Stimulated activated CD4-positive, alpha-beta T cell treated with anti-CD3 and anti-CD28 coated beads, TNF-alpha, amount 100 ng/mL, for 1 hour (primary cell): ENCODE results near the gene IFITM1.
"Not testable (repeated sequence)": the region's sequence is repeated elsewhere in the genome, so short reads cannot be mapped to it uniquely, and the experiment has no call there.

Experiments
- DNase-seq, 3 donors: peaks; one replicate each; pipeline ENCODE4 v3.0.0-alpha.2; 2020; ENCODE audit warnings: low read depth in 3 of 3, low spot score in 1 of 3

IFITM1 gene

DNA sequence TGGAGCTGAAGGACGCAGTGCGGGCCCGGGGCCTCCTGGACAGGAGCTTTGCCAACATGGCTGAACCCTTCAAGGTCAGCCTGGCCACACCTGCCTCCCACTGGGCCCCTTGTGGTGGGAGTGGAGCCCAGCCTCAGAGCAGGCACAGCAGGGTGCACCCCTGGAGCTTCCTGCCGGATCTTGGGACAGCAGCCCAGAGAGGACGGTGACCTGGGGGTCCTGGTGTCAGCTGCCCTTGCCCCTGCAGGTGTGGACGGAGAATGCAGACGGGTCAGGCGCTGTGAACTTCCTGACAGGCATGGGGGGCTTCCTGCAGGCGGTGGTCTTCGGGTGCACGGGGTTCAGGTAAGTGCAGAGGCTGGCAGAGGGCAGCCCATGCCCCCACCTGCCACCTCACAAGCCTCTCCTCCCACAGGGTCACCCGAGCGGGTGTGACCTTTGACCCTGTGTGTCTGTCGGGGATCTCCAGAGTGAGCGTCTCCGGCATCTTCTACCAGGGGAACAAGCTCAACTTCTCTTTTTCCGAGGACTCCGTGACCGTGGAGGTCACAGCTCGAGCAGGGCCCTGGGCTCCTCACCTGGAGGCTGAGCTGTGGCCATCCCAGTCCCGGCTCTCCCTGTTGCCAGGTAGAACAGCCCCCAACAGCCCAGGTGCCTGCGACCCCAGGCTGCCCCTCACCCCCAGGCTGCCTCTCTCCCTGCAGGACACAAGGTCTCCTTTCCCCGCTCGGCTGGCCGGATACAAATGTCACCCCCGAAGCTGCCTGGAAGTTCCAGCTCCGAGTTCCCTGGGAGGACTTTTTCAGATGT, 19.8 kb upstream of the IFITM1 start:
- no peak for DNase-seq

GRCh38 chr11:294780-295179, 19.1 kb upstream of the IFITM1 start:
- DNase-seq: no peak

DNA sequence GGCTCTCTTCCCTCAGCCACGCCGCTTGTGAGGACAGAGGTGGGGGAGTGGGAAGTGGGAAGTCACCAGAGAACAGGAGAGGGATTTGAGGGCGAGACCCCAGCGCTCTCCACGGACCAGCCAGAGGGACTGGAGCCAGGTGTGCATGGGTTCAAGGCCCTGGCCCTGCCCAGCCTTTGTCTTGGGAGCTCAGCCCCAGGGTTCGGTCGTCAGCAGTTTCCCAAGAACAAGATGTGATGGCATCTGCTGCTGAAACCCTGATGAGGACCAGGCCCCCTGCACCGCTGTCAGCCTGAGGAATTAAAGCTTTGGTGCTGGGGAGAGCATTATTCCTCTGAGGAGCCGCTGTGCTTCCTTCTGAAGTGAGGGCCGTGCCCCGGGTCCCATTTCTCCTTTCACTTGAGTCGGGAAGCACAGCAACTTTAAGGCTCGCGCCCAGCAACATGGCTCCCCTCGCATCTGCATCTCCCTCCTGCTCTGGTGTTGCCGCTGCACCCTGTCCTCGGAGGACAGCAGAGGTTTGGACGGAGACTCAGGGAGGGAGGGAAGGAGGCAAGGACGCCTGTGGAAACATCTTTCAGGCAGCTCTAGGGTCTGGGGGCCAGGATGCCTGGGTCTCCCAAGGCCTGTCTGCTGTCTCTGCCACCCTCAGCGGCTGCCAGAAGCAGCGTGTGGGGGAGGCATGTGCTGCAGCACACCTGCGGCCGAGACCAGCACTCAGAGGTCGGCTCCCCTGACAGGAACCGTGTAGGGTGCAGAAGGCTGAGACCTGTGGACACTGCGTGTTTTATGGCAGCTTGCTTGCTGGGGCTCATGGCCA, 18.3 kb upstream of the IFITM1 start:
- no peak for DNase-seq

DNA sequence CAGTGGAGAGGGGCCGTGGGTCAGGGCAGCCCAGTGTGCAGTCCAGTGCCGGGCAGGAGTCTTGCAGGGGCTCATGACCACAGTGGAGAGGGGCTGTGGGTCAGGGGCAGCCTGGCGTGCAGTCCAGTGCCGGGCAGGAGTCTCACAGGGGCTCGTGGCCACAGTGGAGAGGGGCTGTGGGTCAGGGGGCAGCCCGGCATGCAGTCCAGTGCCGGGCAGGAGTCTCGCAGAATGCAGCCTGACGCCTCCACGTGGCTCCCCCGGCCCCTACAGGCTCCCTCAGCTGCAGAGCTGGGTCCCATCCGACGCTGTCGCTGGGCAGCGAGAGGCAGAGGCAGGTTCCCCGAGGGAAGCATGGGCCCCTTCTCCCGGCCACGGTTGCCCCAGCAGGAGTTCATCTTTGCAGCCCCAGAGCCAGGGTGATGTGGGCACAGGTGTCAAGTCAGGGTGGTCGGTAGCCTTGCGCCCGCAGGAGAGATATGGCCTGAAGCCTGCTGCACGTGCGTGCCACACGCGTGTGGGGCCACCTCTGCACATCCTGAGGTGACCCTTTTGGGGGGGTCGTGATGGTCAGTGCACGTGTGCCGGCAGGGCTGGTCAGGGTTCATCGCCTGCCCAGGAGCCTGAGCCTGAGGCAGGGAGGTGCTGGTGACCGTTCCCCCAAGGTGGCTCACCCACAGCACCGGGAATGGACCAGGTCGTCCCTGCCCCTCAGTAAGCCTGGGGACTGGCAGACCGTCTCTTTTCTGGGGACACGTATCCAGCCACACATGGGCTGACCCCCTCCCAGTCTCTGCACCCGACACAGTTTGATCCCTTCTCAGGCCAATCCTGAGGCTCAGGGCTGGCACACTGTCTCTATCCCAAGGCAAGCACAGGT, 17.4 kb upstream of the IFITM1 start:
- no peak for DNase-seq

DNA sequence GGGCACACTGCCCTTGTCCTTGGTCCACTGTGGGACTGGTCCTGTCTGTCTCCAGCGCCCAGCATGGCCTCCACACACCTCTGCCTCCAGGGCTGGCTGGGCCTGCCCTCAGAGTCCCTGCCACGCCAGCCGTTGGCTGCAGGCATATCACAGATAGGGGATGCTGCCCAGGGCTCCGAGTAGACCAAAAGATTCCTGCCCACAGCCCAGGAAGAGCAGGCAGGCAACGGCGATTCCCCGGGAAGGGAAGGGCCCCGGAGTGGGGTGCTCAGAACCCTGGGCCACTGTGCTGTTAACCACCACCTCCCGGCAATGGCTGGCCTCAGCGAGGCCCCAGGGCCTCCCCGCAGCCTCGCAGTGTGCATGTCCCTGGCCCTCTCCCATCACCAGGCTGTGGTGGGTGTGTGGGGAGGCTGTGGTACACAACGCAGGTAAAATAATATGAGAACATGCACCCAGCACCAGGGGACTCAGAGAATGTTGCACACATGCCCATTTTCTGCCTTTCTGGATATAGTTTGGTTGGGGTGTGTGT, 16.7 kb upstream of the IFITM1 start:
- DNase-seq: no peak

GRCh38 chr11:297586-298405, 16.0 kb upstream of the IFITM1 start:
- no peak for DNase-seq

- no peak for DNase-seq
Observed at GRCh38 chr11:298406-299065, 15.3 kb upstream of the IFITM1 start.

GRCh38 chr11:299081-299891, 14.6 kb upstream of the IFITM1 start, which contains the start of gene IFITM5:
Gene IFITM5 (minus strand): TSS chr11:299526. CDS start chr11:299490, 36 bp downstream.
- DNase-seq: no peak

- DNase-seq: no peak
Observed at GRCh38 chr11:299951-300735, 13.7 kb upstream of the IFITM1 start.

DNA sequence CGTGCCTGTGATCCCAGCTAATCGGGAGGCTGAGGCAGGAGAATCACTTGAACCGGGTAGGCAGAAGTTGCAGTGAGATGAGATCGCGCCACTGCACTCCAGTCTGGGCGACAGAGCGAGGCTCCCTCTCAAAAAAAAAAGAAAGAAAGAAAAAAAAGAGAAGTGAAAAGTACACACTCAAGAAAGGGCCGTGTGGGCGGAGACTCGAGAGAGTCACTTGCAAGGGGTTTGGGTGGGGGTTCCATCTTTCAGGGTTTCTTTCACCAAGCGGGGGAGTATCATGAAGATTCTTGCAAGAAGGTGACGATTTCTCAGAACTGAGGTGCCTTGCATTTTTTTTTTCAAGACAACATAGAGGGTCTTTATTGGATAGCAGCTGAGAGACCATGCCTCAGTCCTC, 10.5 kb upstream of the IFITM1 start:
- DNase-seq: no peak

DNA sequence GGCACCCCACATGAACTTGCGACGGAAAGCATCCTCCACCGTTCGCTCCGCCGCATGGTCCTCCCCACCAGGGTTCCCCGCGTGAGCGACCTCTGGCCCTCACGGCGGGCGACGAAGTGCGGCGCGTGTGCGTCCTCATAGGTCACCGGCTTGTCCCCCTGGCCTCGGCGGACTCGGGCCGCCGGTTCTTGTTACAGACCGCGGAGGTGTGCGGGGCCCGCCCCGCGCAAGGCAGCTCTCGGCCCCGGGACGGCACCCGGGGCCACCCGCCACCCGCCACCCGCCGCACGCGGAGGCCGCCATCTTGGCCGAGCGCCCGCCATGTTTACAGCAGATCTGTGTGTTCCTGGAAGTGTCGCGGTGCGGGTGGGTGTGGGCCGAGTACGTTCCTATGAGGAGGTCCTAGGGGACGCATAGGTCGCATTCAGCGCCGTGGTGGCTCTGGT, 9.8 kb upstream of the IFITM1 start:
- no peak for DNase-seq

DNA sequence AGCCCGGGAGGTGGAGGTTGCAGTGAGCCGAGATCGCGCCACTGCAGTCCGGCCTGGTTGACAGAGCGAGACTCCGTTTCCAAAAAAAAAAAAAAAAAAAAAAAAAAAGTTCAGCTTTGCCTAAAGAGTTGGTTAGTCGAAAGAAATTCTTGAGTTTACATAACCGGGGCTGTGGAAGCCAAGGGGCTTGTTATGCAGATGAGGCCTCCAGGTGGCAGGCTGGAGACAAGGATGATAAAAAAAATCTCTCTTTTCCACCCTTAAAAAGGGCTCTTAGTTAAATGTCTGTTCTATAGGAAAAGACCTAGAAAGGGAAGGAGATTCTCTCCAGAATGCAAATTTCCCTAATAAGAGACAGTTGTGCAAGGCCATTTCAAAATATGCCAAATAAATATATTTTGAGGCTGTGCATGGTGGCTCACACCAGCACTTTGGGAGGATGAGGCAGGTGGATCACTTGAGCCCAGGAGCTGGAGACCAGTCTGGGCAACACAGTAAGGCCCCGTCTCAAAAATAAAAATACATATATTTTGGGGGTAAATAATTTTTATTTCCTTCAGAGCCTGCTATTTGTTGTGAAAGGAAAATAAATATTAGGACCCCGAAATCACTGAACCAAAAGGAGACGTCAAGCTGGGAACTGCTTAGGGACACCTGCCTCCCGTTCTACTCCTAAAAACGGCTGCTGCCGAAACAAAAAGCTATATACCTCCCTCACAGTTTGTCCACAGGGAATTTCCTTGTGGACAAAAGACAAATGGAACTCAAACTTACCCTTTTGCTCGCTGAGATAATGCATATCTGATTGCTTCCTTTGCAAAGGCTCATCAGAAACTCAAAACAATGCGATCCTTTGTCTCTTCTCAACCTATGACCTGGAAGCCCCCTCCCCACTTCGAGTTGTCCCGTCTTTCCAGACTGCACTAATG, 8.7 kb upstream of the IFITM1 start:
- no peak for DNase-seq

GRCh38 chr11:305844-306211, 8.0 kb upstream of the IFITM1 start:
- DNase-seq: no peak

GRCh38 chr11:306645-307371, 7.0 kb upstream of the IFITM1 start:
- DNase-seq: no peak

- DNase-seq: not testable (repeated sequence)
Observed at GRCh38 chr11:307766-308708, 5.8 kb upstream of the IFITM1 start, which contains the start of gene IFITM2. Gene IFITM2 (plus strand): TSS chr11:307816. CDS start chr11:308193, 377 bp downstream.
